ENCODE measurements around the gene PTGS1.

The PTGS1 gene

GRCh38 chr9:122376796-122377195 is 6.0 kb downstream of the PTGS1 start:
- DNase-seq, result no peak

- no peak for DNase-seq
Observed at GRCh38 chr9:122377241-122378164, 6.7 kb downstream of the PTGS1 start.

GRCh38 chr9:122378236-122378635 is 7.4 kb downstream of the PTGS1 start:
- no peak for DNase-seq

GRCh38 chr9:122379340-122379739 is 8.5 kb downstream of the PTGS1 start:
- DNase-seq, result no peak

GRCh38 chr9:122380293-122380692 is 9.5 kb downstream of the PTGS1 start:
- no peak for DNase-seq

GRCh38 chr9:122381206-122381950 is 10.6 kb downstream of the PTGS1 start:
- no peak for DNase-seq

- DNase-seq, result no peak
Observed at GRCh38 chr9:122382901-122383850, 12.4 kb downstream of the PTGS1 start.

- no peak for DNase-seq
Observed at GRCh38 chr9:122383992-122384461, 13.2 kb downstream of the PTGS1 start.

- no peak for DNase-seq
Observed at GRCh38 chr9:122386311-122386872, 15.6 kb downstream of the PTGS1 start.

GRCh38 chr9:122387536-122387935 is 16.7 kb downstream of the PTGS1 start:
- DNase-seq, result no peak

GRCh38 chr9:122389195-122389594 is 18.4 kb downstream of the PTGS1 start:
- no peak for DNase-seq

GRCh38 chr9:122389799-122390481 is 19.1 kb downstream of the PTGS1 start:
- no peak for DNase-seq

- DNase-seq, result no peak
Observed at GRCh38 chr9:122392284-122392683, 21.5 kb downstream of the PTGS1 start.

GRCh38 chr9:122392714-122393113 is 21.9 kb downstream of the PTGS1 start:
- DNase-seq, result no peak

- no peak for DNase-seq
Observed at GRCh38 chr9:122393284-122393983, 22.6 kb downstream of the PTGS1 start.

GRCh38 chr9:122394265-122395125 is 23.7 kb downstream of the PTGS1 start:
- DNase-seq, result no peak

- DNase-seq, result no peak
Observed at GRCh38 chr9:122396614-122397148, 25.9 kb downstream of the PTGS1 start.

GRCh38 chr9:122397749-122398148 is 26.9 kb downstream of the PTGS1 start:
- no peak for DNase-seq

- no peak for DNase-seq
Observed at GRCh38 chr9:122398371-122398924, 27.6 kb downstream of the PTGS1 start.

Data from stimulated activated naive CD4-positive, alpha-beta T cell treated with Interleukin-2 at 50 U/mL for 16 hours (primary cell).